ENCODE results near the gene ZNF362. TPM values are rescaled to one million over a fixed set of nuclear protein-coding genes. Genes with fewer than 3 reads are reported as not detected.

Gene ZNF362
- total and polyA plus RNA-seq, 8 donors = 1.3 to 49.8 (median 8.8) TPM

GRCh38 chr1:33300673-33301072 lies 44.4 kb downstream of the ZNF362 start:
- no peak for TF ChIP-seq POLR2AphosphoS5 (IDR thresholded peaks at IDR 0.05)
- no peak for TF ChIP-seq POLR2A (IDR thresholded peaks at IDR 0.05)
- no peak for TF ChIP-seq EP300 (IDR thresholded peaks at IDR 0.05)
- no peak for TF ChIP-seq CTCF (IDR thresholded peaks at IDR 0.05)
- peak overlapping the region in 2 of 5 donors; percentile 42 to 73 for H3K27ac ChIP-seq

GRCh38 chr1:33301273-33301984 lies 45.1 kb downstream of the ZNF362 start:
- H3K4me1 ChIP-seq = peaks cover 11 to 33% (median 22%) of the 10 kb centered on the region in 4 donors
- WGBS, 5 donors = 73 to 95% (median 81%) methylated on average over 4 of the region's 4 CpGs
- no peak for TF ChIP-seq POLR2AphosphoS5 (IDR thresholded peaks at IDR 0.05)
- no peak for TF ChIP-seq CTCF (IDR thresholded peaks at IDR 0.05)
- no peak for TF ChIP-seq EP300 (IDR thresholded peaks at IDR 0.05)
- no peak for TF ChIP-seq POLR2A (IDR thresholded peaks at IDR 0.05)
- H3K36me3 ChIP-seq = peaks cover 0 to 36% (median 26%) of the 10 kb centered on the region in 4 donors
- no peak overlapping the region for H3K4me3 ChIP-seq
- intact Hi-C loops (cut with DNase I; ENCODE audit: low total_unique reads) = no loop called here
- H3K27ac ChIP-seq = peak overlapping the region in 2 of 5 donors; percentile 42 to 73
- H3K9me3 ChIP-seq = no peaks in the 10 kb centered on the region
- H3K27me3 ChIP-seq = peaks cover 0 to 6% (median 3%) of the 10 kb centered on the region in 3 donors
- no peak for DNase-seq

More at GRCh38 chr1:33300673-33301072, 44.4 kb downstream of the ZNF362 start:
- Histone ChIP-seq H3K4me3 (no peak overlapping the region), H3K27me3 (no peaks in the 10 kb centered on the region), H3K9me3 (no peaks in the 10 kb centered on the region), H3K36me3 (peaks cover 0 to 44% (median 33%) of the 10 kb centered on the region in 4 donors), H3K4me1 (peaks cover 10 to 36% (median 23%) of the 10 kb centered on the region in 4 donors)
- DNase-seq = peak; percentile 73 to 85
- intact Hi-C loops (cut with DNase I; ENCODE audit: low total_unique reads) = no loop called here
- 26 to 65% (median 52%) methylated on average over 5 of the region's 5 CpGs for WGBS, 5 donors

GRCh38 chr1:33302325-33302724 lies 46.0 kb downstream of the ZNF362 start:
- H3K27me3 ChIP-seq = peaks cover 0 to 15% (median 12%) of the 10 kb centered on the region in 3 donors
- peaks cover 0 to 28% (median 19%) of the 10 kb centered on the region in 4 donors for H3K36me3 ChIP-seq
- no peaks in the 10 kb centered on the region for H3K9me3 ChIP-seq
- no peak overlapping the region for H3K4me3 ChIP-seq
- TF ChIP-seq POLR2A (IDR thresholded peaks at IDR 0.05) = no peak
- no peak for TF ChIP-seq EP300 (IDR thresholded peaks at IDR 0.05)
- TF ChIP-seq POLR2AphosphoS5 (IDR thresholded peaks at IDR 0.05) = no peak
- H3K4me1 ChIP-seq = peaks cover 20 to 42% (median 30%) of the 10 kb centered on the region in 4 donors
- peak overlapping the region in 1 of 5 donors; percentile 73 for H3K27ac ChIP-seq
- DNase-seq = no peak
- 88 to 100% (median 95%) methylated on average over 1 of the region's 1 CpG for WGBS, 5 donors
- intact Hi-C loops (cut with DNase I; ENCODE audit: low total_unique reads) = no loop called here

- intact Hi-C loops (cut with DNase I; ENCODE audit: low total_unique reads) = no loop called here
- 89 to 95% (median 92%) methylated on average over 5 of the region's 5 CpGs for WGBS, 5 donors
- DNase-seq = no peak
Measured at GRCh38 chr1:33305016-33305415, 48.7 kb downstream of the ZNF362 start.

More at GRCh38 chr1:33305016-33305415, 48.7 kb downstream of the ZNF362 start:
- H3K4me3 ChIP-seq = no peak overlapping the region
- H3K9me3 ChIP-seq = no peaks in the 10 kb centered on the region
- H3K4me1 ChIP-seq = peaks cover 18 to 30% (median 22%) of the 10 kb centered on the region in 4 donors
- no peak overlapping the region for H3K27ac ChIP-seq
- TF ChIP-seq CTCF (IDR thresholded peaks at IDR 0.05) (no peak), POLR2AphosphoS5 (IDR thresholded peaks at IDR 0.05) (no peak), POLR2A (IDR thresholded peaks at IDR 0.05) (no peak), EP300 (IDR thresholded peaks at IDR 0.05) (no peak)
- H3K36me3 ChIP-seq = peaks cover 0 to 6% (median 2%) of the 10 kb centered on the region in 4 donors
- peaks cover 0 to 16% (median 12%) of the 10 kb centered on the region in 3 donors for H3K27me3 ChIP-seq

Measured in stomach (tissue), 9 donors.